Common myeloid progenitor, CD34-positive (primary cell): ENCODE data around the gene LCE2A. TPM values are rescaled to one million over a fixed set of nuclear protein-coding genes. Genes with fewer than 3 reads are reported as not detected.
"Not testable (repeated sequence)": the region's sequence is repeated elsewhere in the genome, so short reads cannot be mapped to it uniquely, and the experiment has no call there.

Experiments
- CTCF ChIA-PET: fragments of 350-600 bp; sonication (Branson Sonifier 250); formaldehyde crosslinking; loops from one replicate; lab custom pipeline; 2021; ENCODE audit warnings: antibody characterized with exemption; lab: Charles Lee
- POLR2A ChIA-PET: fragments of 350-600 bp; sonication (Branson Sonifier 250); formaldehyde crosslinking; loops from one replicate; lab custom pipeline; 2021; ENCODE audit warnings: antibody characterized with exemption; lab: Charles Lee
- DNase-seq, 3 donors: peaks; one replicate each; pipeline versions ENCODE4 v3.0.0 to v3.0.0-alpha.2; 2013
- H3K27ac ChIP-seq, 2 experiments: 1 replicate in 1 of 2; 2 replicates in 1 of 2; pipeline ENCODE4 v1.7.0; 2013; ENCODE audit warnings: inconsistent platforms in 2 of 2, low read length in 2 of 2, mild to moderate bottlenecking in 2 of 2, low read depth in 1 of 2, moderate library complexity in 1 of 2; ENCODE audit not compliant: severe bottlenecking in 2 of 2, insufficient read depth in 1 of 2, poor library complexity in 1 of 2
- H3K27me3 ChIP-seq, 5 experiments: replicated peaks in 2 of 5; 1 replicate in 3 of 5; 2 replicates in 2 of 5; pipeline versions ENCODE4 v1.6.1 to v1.7.0; 2013; ENCODE audit warnings: low read length in 4 of 5, mild to moderate bottlenecking in 2 of 5, moderate library complexity in 2 of 5, inconsistent platforms in 1 of 5; ENCODE audit not compliant: insufficient read depth in 5 of 5, control insufficient read depth in 4 of 5
- H3K36me3 ChIP-seq, 4 experiments: 1 replicate in 2 of 4; 2 replicates in 2 of 4; pipeline versions ENCODE4 v1.6.1 to v1.7.0; 2013; ENCODE audit warnings: low read length in 3 of 4, control low read depth in 1 of 4, mild to moderate bottlenecking in 1 of 4; ENCODE audit not compliant: control insufficient read depth in 4 of 4, insufficient read depth in 4 of 4
- H3K4me1 ChIP-seq, 4 experiments: 1 replicate in 3 of 4; 2 replicates in 1 of 4; pipeline versions ENCODE4 v1.6.1 to v1.7.1; 2013; ENCODE audit warnings: low read length in 3 of 4, mild to moderate bottlenecking in 3 of 4, control low read depth in 1 of 4, inconsistent platforms in 1 of 4, moderate library complexity in 1 of 4; ENCODE audit not compliant: control insufficient read depth in 4 of 4, insufficient read depth in 4 of 4; ENCODE audit errors: control extremely low read depth in 1 of 4
- H3K4me3 ChIP-seq, 7 experiments: 1 replicate in 4 of 7; 2 replicates in 3 of 7; pipeline versions ENCODE4 v1.5.1 to v1.7.0; 2013; ENCODE audit warnings: mild to moderate bottlenecking in 7 of 7, low read length in 6 of 7, moderate library complexity in 6 of 7, inconsistent platforms in 2 of 7, low read depth in 2 of 7, control low read depth in 1 of 7; ENCODE audit not compliant: insufficient read depth in 4 of 7, control insufficient read depth in 1 of 7; ENCODE audit errors: extremely low read depth in 1 of 7
- H3K9me3 ChIP-seq, 5 experiments: 1 replicate in 4 of 5; 2 replicates in 1 of 5; pipeline versions ENCODE4 v1.6.1 to v1.7.1; 2013; ENCODE audit warnings: low read length in 4 of 5, mild to moderate bottlenecking in 2 of 5, inconsistent platforms in 1 of 5, low read depth in 1 of 5, moderate library complexity in 1 of 5; ENCODE audit not compliant: control insufficient read depth in 4 of 5, insufficient read depth in 2 of 5; ENCODE audit errors: control extremely low read depth in 1 of 5
- WGBS: methylation state at CpG from one replicate; pipeline ENCODE4 v1.1.5; 2013; ENCODE audit not compliant: insufficient coverage; 5-methylcytosine and 5-hydroxymethylcytosine counted together
- polyA plus RNA-seq: library from polyadenylated mRNA; unstranded; fragments of 120-200 nt; gene quantifications from one replicate; pipeline ENCODE4 v1.2.1, GENCODE V29; 2013

The LCE2A gene
- not detected for polyA plus RNA-seq

- Histone ChIP-seq H3K36me3 (no peaks in the 10 kb centered on the region), H3K4me3 (no peak within 1 kb of the TSS), H3K27me3 (peaks cover 0 to 5% (median 0%) of the 10 kb centered on the region in 5 experiments), H3K9me3 (no peaks in the 10 kb centered on the region), H3K4me1 (no peaks in the 10 kb centered on the region), H3K27ac (no peak within 1 kb of the TSS)
- ChIA-PET POLR2A (no interaction called here), CTCF (no interaction called here)
- no peak for DNase-seq
- WGBS = 40% methylated on average over 1 of the region's 4 CpGs
Measured at GRCh38 chr1:152697701-152698600, at the start of gene LCE2A. Gene LCE2A, plus strand, starts transcription at chr1:152698345. Its CDS starts 557 bp downstream, at chr1:152698902.

DNA sequence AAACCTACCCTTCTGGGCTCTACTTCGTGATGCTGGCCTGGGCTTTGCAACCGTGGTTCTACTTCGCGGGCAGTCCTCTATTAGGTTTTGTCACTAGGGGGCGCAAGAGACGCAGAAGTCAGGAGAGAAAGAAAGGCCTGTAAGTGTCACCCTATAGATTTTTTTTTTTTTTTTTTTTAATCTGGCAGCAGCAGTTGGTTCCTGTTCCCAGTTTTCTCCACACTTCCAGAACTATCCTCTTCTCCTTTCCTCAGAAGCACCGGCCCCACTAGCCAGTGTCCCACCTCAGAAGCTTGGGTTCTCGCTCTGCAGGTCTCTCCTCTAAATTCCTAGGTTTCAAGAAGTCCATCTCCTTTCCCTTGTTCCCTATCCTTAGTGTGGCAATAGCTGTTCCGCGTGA lies 44.0 kb upstream of the LCE2A start:
- H3K36me3 ChIP-seq = no peaks in the 10 kb centered on the region
- POLR2A ChIA-PET = no interaction called here
- H3K4me3 ChIP-seq = no peak overlapping the region
- no peaks in the 10 kb centered on the region for H3K9me3 ChIP-seq
- CTCF ChIA-PET = interaction anchor here (1.0 to 1.3 kb wide), 4 partner anchors 11 to 216 kb away, joined by 3 to 6 read pairs (median 3); no protein-coding TSS in a partner anchor
- no peaks in the 10 kb centered on the region for H3K4me1 ChIP-seq
- peaks cover 0 to 12% (median 7%) of the 10 kb centered on the region in 5 experiments for H3K27me3 ChIP-seq
- DNase-seq = peak; percentile 48 to 67 (median 56)
- H3K27ac ChIP-seq = no peak overlapping the region
- WGBS = 33% methylated on average over 3 of the region's 10 CpGs

GRCh38 chr1:152656459-152656858 lies 41.7 kb upstream of the LCE2A start:
- Histone ChIP-seq H3K9me3 (no peaks in the 10 kb centered on the region), H3K36me3 (no peaks in the 10 kb centered on the region), H3K4me1 (no peaks in the 10 kb centered on the region), H3K27ac (no peak overlapping the region), H3K27me3 (peaks cover 0 to 9% (median 2%) of the 10 kb centered on the region in 5 experiments), H3K4me3 (no peak overlapping the region)
- CTCF ChIA-PET = no interaction called here
- POLR2A ChIA-PET = no interaction called here
- WGBS = 100% methylated on average over 1 of the region's 2 CpGs
- DNase-seq = no peak

- Histone ChIP-seq H3K9me3 (no peaks in the 10 kb centered on the region), H3K27ac (no peak overlapping the region), H3K4me1 (no peaks in the 10 kb centered on the region), H3K36me3 (no peaks in the 10 kb centered on the region), H3K4me3 (no peak overlapping the region), H3K27me3 (peaks cover 0 to 2% (median 0%) of the 10 kb centered on the region in 5 experiments)
- DNase-seq = no peak
- no CpG with 5 or more reads among the region's 4 CpGs for WGBS
- ChIA-PET CTCF (no interaction called here), POLR2A (no interaction called here)
Measured at GRCh38 chr1:152657677-152658076, 40.5 kb upstream of the LCE2A start.

DNA sequence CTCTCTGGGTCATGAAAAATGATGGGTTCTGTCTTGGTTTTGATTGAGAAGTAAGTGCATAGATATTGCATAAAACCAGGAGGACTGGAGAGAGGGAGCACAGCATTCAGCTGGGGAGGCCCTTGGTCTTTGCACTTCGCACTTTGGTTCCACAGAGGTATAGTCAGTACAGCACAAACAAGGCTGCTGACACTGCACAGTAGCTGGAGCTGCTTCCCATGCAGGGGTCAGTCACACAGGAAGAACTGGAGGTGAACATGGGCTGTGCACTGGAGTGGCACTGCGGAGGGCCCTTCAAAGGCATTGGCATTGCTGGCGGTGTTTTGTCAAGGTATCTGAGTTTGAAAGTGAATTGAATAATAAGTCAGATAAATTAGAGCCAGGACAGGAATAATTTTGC lies 39.5 kb upstream of the LCE2A start:
- Histone ChIP-seq H3K27me3 (peaks cover 0 to 9% (median 4%) of the 10 kb centered on the region in 5 experiments), H3K4me3 (no peak overlapping the region), H3K36me3 (no peaks in the 10 kb centered on the region), H3K27ac (no peak overlapping the region), H3K4me1 (no peaks in the 10 kb centered on the region), H3K9me3 (no peaks in the 10 kb centered on the region)
- DNase-seq = no peak
- ChIA-PET CTCF (no interaction called here), POLR2A (no interaction called here)
- 100% methylated on average over 2 of the region's 3 CpGs for WGBS

- Histone ChIP-seq H3K36me3 (no peaks in the 10 kb centered on the region), H3K9me3 (no peaks in the 10 kb centered on the region), H3K4me3 (no peak within 1 kb of the TSS), H3K4me1 (no peaks in the 10 kb centered on the region), H3K27ac (no peak within 1 kb of the TSS), H3K27me3 (peaks cover 0 to 12% (median 4%) of the 10 kb centered on the region in 5 experiments)
- ChIA-PET POLR2A (no interaction called here), CTCF (no interaction called here)
- DNase-seq = no peak
- WGBS = 81% methylated on average over 2 of the region's 3 CpGs
Measured at GRCh38 chr1:152663098-152663497, 35.0 kb upstream of the LCE2A start, which contains the start of gene LCE2D. Gene LCE2D, plus strand, starts transcription at chr1:152663380. Its CDS starts 726 bp downstream, at chr1:152664106.

GRCh38 chr1:152666171-152666570 lies 32.0 kb upstream of the LCE2A start:
- CTCF ChIA-PET, POLR2A ChIA-PET, H3K4me3 ChIP-seq, H3K36me3 ChIP-seq, DNase-seq, H3K4me1 ChIP-seq, H3K27ac ChIP-seq, H3K9me3 ChIP-seq: not testable (repeated sequence)
- peaks cover 0 to 12% (median 5%) of the 10 kb centered on the region in 5 experiments for H3K27me3 ChIP-seq
- no CpG with 5 or more reads among the region's 1 CpG for WGBS
